ENCODE measurements around the gene KSR1. TPM values are rescaled to one million over a fixed set of nuclear protein-coding genes. Genes with fewer than 3 reads are reported as not detected.
"Not testable (repeated sequence)": the region's sequence is repeated elsewhere in the genome, so short reads cannot be mapped to it uniquely, and the experiment has no call there.

Gene KSR1
- total RNA-seq, 3 donors from 2014 or later: 52.1 to 63.5 (median 56.8) TPM

GRCh38 chr17:27454089-27454488, 2.2 kb upstream of the KSR1 start:
- Mint-ChIP-seq H3K4me3 (no peak overlapping the region), H3K4me1 (ENCODE audit: low read depth) (peaks cover 24% of the 10 kb centered on the region), H3K9me3 (no peaks in the 10 kb centered on the region), H3K27me3 (ENCODE audit: low read depth) (no peaks in the 10 kb centered on the region), H3K36me3 (ENCODE audit: insufficient read depth) (no peaks in the 10 kb centered on the region)
- no peak for ATAC-seq
- DNase-seq: no peak

GRCh38 chr17:27455236-27455913, 873 bp upstream of the KSR1 start:
- Mint-ChIP-seq H3K9me3 (no peaks in the 10 kb centered on the region), H3K4me1 (ENCODE audit: low read depth) (peaks cover 28% of the 10 kb centered on the region), H3K4me3 (peak overlapping the region; percentile 77), H3K27me3 (ENCODE audit: low read depth) (no peaks in the 10 kb centered on the region), H3K36me3 (ENCODE audit: insufficient read depth) (peaks cover 4% of the 10 kb centered on the region)
- ATAC-seq: no peak
- DNase-seq: no peak

GRCh38 chr17:27456681-27457359, 572 bp downstream of the KSR1 start:
- peak; percentile 5 for ATAC-seq
- DNase-seq: no peak
- no peaks in the 10 kb centered on the region for H3K9me3 Mint-ChIP-seq
- peaks cover 4% of the 10 kb centered on the region for H3K36me3 Mint-ChIP-seq (ENCODE audit: insufficient read depth)
- peaks cover 30% of the 10 kb centered on the region for H3K4me1 Mint-ChIP-seq (ENCODE audit: low read depth)
- no peaks in the 10 kb centered on the region for H3K27me3 Mint-ChIP-seq (ENCODE audit: low read depth)
- H3K4me3 Mint-ChIP-seq: peak overlapping the region; percentile 86

- Mint-ChIP-seq H3K4me3 (peak overlapping the region; percentile 86), H3K4me1 (ENCODE audit: low read depth) (peaks cover 33% of the 10 kb centered on the region), H3K9me3 (no peaks in the 10 kb centered on the region), H3K27me3 (ENCODE audit: low read depth) (no peaks in the 10 kb centered on the region), H3K36me3 (ENCODE audit: insufficient read depth) (peaks cover 4% of the 10 kb centered on the region)
- ATAC-seq (no peak), DNase-seq (no peak)
Observed at GRCh38 chr17:27457360-27457715, 1.1 kb downstream of the KSR1 start.

- Mint-ChIP-seq H3K36me3 (ENCODE audit: insufficient read depth) (peaks cover 4% of the 10 kb centered on the region), H3K27me3 (ENCODE audit: low read depth) (no peaks in the 10 kb centered on the region), H3K4me3 (peak overlapping the region; percentile 86), H3K9me3 (no peaks in the 10 kb centered on the region), H3K4me1 (ENCODE audit: low read depth) (peaks cover 37% of the 10 kb centered on the region)
- no peak for ATAC-seq
- no peak for DNase-seq
Observed at GRCh38 chr17:27457731-27458523, 1.7 kb downstream of the KSR1 start.

GRCh38 chr17:27458524-27458908, 2.3 kb downstream of the KSR1 start:
- H3K4me1 Mint-ChIP-seq (ENCODE audit: low read depth): peaks cover 43% of the 10 kb centered on the region
- H3K36me3 Mint-ChIP-seq (ENCODE audit: insufficient read depth): peaks cover 4% of the 10 kb centered on the region
- no peak for DNase-seq
- H3K27me3 Mint-ChIP-seq (ENCODE audit: low read depth): no peaks in the 10 kb centered on the region
- ATAC-seq: no peak
- H3K9me3 Mint-ChIP-seq: no peaks in the 10 kb centered on the region
- peak overlapping the region; percentile 86 for H3K4me3 Mint-ChIP-seq

GRCh38 chr17:27459433-27459832, 3.2 kb downstream of the KSR1 start:
- ATAC-seq: no peak
- DNase-seq: no peak
- Mint-ChIP-seq H3K27me3 (ENCODE audit: low read depth) (no peaks in the 10 kb centered on the region), H3K36me3 (ENCODE audit: insufficient read depth) (peaks cover 4% of the 10 kb centered on the region), H3K4me1 (ENCODE audit: low read depth) (peaks cover 49% of the 10 kb centered on the region), H3K9me3 (no peaks in the 10 kb centered on the region), H3K4me3 (no peak overlapping the region)

- ATAC-seq (no peak), DNase-seq (no peak)
- Mint-ChIP-seq H3K27me3 (ENCODE audit: low read depth) (no peaks in the 10 kb centered on the region), H3K4me3 (no peak overlapping the region), H3K4me1 (ENCODE audit: low read depth) (peaks cover 46% of the 10 kb centered on the region), H3K9me3 (no peaks in the 10 kb centered on the region), H3K36me3 (ENCODE audit: insufficient read depth) (peaks cover 4% of the 10 kb centered on the region)
Observed at GRCh38 chr17:27460196-27460725, 4.0 kb downstream of the KSR1 start.

- Mint-ChIP-seq H3K9me3 (no peaks in the 10 kb centered on the region), H3K27me3 (ENCODE audit: low read depth) (no peaks in the 10 kb centered on the region), H3K36me3 (ENCODE audit: insufficient read depth) (peaks cover 4% of the 10 kb centered on the region), H3K4me1 (ENCODE audit: low read depth) (peaks cover 48% of the 10 kb centered on the region), H3K4me3 (no peak overlapping the region)
- DNase-seq (no peak), ATAC-seq (no peak)
Observed at GRCh38 chr17:27461192-27461859, 5.1 kb downstream of the KSR1 start.

GRCh38 chr17:27462149-27462548, 5.9 kb downstream of the KSR1 start:
- H3K9me3 Mint-ChIP-seq: no peaks in the 10 kb centered on the region
- no peaks in the 10 kb centered on the region for H3K27me3 Mint-ChIP-seq (ENCODE audit: low read depth)
- H3K4me1 Mint-ChIP-seq (ENCODE audit: low read depth): peaks cover 56% of the 10 kb centered on the region
- no peak for DNase-seq
- no peak for ATAC-seq
- no peak overlapping the region for H3K4me3 Mint-ChIP-seq
- peaks cover 4% of the 10 kb centered on the region for H3K36me3 Mint-ChIP-seq (ENCODE audit: insufficient read depth)

- ATAC-seq (no peak), DNase-seq (no peak)
- Mint-ChIP-seq H3K4me3 (no peak overlapping the region), H3K27me3 (ENCODE audit: low read depth) (no peaks in the 10 kb centered on the region), H3K36me3 (ENCODE audit: insufficient read depth) (peaks cover 4% of the 10 kb centered on the region), H3K4me1 (ENCODE audit: low read depth) (peaks cover 56% of the 10 kb centered on the region), H3K9me3 (no peaks in the 10 kb centered on the region)
Observed at GRCh38 chr17:27462714-27463113, 6.5 kb downstream of the KSR1 start.

GRCh38 chr17:27463235-27463677, 7.0 kb downstream of the KSR1 start:
- Mint-ChIP-seq H3K4me3 (no peak overlapping the region), H3K9me3 (no peaks in the 10 kb centered on the region), H3K27me3 (ENCODE audit: low read depth) (no peaks in the 10 kb centered on the region), H3K4me1 (ENCODE audit: low read depth) (peaks cover 54% of the 10 kb centered on the region), H3K36me3 (ENCODE audit: insufficient read depth) (peaks cover 4% of the 10 kb centered on the region)
- ATAC-seq (no peak), DNase-seq (no peak)

GRCh38 chr17:27464019-27464418, 7.8 kb downstream of the KSR1 start:
- not testable (repeated sequence) for H3K4me3 Mint-ChIP-seq; H3K9me3 Mint-ChIP-seq; DNase-seq; ATAC-seq; H3K27me3 Mint-ChIP-seq (ENCODE audit: low read depth); H3K36me3 Mint-ChIP-seq (ENCODE audit: insufficient read depth)
- peaks cover 54% of the 10 kb centered on the region for H3K4me1 Mint-ChIP-seq (ENCODE audit: low read depth)

- H3K4me3 Mint-ChIP-seq: no peak overlapping the region
- ATAC-seq (no peak), DNase-seq (no peak)
- no peaks in the 10 kb centered on the region for H3K9me3 Mint-ChIP-seq
- H3K27me3 Mint-ChIP-seq (ENCODE audit: low read depth): no peaks in the 10 kb centered on the region
- H3K36me3 Mint-ChIP-seq (ENCODE audit: insufficient read depth): peaks cover 4% of the 10 kb centered on the region
- peaks cover 56% of the 10 kb centered on the region for H3K4me1 Mint-ChIP-seq (ENCODE audit: low read depth)
Observed at GRCh38 chr17:27464431-27464830, 8.2 kb downstream of the KSR1 start.
